ENCODE measurements around the gene MAL. TPM values are rescaled to one million over a fixed set of nuclear protein-coding genes. Genes with fewer than 3 reads are reported as not detected.

MAL gene
- total RNA-seq: 28.5 and 63.8 TPM in 2 replicates

DNA sequence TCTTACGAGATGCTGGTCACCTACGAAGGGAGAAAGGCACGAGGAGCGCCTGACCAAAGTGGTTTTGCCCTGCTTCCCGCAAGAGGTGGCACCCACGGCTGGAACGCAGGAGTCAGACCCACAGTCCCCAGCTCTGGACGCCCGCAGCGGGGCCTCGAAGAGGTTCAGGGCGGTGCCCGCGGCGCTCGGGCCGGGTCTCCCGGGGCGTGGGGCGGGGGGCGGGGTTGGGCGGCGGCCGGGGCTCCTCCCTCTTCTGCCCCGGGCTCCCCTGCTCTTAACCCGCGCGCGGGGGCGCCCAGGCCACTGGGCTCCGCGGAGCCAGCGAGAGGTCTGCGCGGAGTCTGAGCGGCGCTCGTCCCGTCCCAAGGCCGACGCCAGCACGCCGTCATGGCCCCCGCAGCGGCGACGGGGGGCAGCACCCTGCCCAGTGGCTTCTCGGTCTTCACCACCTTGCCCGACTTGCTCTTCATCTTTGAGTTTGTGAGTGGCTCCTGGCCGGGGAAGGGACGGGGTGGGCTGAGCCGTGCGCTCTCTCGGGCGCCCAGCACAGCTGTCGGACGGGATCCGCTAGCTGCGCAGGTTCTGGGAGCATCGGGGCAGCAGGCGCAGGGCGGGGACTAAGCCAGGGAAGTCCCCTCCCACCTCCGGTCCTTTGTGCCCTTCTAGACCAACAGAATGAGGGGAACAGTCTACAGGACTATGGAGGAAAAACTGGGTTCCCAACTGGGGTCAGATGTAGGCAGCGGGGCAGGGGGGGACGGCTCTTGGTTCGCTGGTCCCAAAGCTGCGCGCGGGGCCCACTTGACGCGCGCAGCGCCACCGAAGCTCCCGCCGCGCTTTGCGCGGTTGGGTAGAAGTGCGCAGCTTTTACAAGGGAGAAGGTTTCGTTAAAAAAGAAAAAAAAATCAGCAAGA is at the start of gene MAL:
MAL (plus strand) TSS at position 303 of the 914 bp plus-strand sequence; CDS start at position 388, 85 bp downstream.
- DNase-seq (ENCODE audit: low read depth): no peak
- H3K4me3 ChIP-seq (ENCODE audit: low read depth, low read length): peak within 1 kb of the TSS; percentile 63
- TF ChIP-seq, protein P1, sequence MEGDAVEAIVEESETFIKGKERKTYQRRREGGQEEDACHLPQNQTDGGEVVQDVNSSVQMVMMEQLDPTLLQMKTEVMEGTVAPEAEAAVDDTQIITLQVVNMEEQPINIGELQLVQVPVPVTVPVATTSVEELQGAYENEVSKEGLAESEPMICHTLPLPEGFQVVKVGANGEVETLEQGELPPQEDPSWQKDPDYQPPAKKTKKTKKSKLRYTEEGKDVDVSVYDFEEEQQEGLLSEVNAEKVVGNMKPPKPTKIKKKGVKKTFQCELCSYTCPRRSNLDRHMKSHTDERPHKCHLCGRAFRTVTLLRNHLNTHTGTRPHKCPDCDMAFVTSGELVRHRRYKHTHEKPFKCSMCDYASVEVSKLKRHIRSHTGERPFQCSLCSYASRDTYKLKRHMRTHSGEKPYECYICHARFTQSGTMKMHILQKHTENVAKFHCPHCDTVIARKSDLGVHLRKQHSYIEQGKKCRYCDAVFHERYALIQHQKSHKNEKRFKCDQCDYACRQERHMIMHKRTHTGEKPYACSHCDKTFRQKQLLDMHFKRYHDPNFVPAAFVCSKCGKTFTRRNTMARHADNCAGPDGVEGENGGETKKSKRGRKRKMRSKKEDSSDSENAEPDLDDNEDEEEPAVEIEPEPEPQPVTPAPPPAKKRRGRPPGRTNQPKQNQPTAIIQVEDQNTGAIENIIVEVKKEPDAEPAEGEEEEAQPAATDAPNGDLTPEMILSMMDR (conservative IDR thresholded peaks at IDR 0.05; ENCODE audit: low read depth, low read length): no peak

DNA sequence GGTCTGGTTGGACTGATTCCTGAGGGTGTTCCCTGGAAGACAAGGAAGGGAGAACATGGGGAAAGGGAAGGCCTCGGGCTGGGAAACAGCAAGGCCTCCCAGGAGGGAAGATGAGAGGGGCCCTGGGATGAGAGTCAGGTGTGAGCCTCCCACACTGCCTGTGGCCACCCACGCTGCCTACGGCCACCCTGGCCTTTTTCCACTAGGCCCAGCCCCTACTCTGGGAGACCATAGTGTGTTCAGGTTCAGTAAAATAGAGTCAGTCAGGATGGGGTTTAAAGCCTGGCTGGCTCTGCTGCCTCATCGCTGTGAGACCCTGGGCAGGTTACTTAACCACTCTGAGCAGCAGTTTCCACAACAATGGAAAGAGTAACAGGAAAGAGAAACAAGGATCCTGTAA is 47.7 kb upstream of the MAL start:
- TF ChIP-seq, protein P1 (conservative IDR thresholded peaks at IDR 0.05; ENCODE audit: low read depth, low read length): no peak
- no peak overlapping the region for H3K4me3 ChIP-seq (ENCODE audit: low read depth, low read length)
- no peak for DNase-seq (ENCODE audit: low read depth)

DNA sequence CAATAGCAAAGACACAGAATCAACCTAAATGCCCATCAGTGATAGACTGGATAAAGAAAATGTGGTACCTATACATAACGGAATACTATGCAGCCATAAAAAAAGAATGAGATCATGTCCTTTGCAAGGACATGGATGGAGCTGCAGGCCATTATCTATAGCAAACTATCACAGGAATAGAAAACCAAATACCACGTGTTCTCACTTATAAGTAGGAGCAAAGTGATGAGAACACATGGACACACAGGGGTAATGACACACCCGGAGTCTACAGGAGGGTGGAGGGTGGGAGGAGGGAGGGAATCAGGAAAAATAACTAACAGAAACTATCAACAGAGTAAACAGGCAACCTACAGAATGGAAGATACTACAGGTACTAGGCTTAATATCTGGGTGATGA is 46.6 kb upstream of the MAL start:
- H3K4me3 ChIP-seq (ENCODE audit: low read depth, low read length): no peak overlapping the region
- TF ChIP-seq, protein P1 (conservative IDR thresholded peaks at IDR 0.05; ENCODE audit: low read depth, low read length): no peak
- DNase-seq (ENCODE audit: low read depth): no peak

DNA sequence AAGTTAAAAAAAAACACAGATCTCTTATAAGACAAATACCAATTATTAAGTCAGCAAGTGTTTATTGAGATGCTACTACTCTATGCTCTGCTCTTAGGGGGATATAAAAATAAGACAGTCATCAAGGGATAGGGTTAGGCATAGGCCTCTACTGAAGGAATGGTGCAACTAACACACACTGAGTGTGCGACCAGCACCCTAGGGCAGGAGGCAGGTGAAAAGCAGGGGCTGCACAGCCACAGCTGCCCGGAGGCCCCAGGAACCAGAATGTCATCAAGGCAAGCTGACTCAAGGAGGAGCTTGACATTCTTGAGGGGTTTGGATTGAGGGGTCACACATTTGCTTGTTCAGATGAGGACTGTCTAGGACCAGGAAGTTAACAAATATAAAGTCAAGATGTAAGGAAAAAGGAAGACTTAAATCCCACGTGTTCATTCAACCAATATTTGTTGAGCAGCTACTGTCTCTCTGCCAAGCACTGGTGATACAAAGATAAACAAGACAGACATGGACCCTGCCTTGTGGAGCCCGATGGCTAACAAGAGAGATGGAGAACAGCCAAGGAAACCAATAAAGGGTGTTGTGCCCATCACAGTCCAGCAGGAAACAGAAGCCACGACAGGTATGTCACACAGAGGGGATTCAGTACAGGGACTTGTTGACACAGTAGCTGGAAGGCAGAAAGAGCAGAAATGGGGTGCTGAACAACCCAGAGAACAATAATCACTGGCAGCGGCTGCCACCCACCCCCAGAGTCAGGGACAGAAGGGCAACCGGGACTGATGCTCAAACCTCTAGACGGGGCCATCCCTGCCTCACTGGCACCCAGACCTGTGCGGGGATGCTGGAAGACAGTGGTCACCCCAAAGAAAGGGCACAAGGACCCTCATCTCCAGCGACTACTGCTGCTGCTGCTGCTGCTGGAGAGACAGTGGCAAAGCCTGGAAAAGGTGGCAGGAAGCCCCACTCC is 45.8 kb upstream of the MAL start:
- TF ChIP-seq, protein P1 (conservative IDR thresholded peaks at IDR 0.05; ENCODE audit: low read depth, low read length): no peak
- DNase-seq (ENCODE audit: low read depth): no peak
- H3K4me3 ChIP-seq (ENCODE audit: low read depth, low read length): no peak overlapping the region

DNA sequence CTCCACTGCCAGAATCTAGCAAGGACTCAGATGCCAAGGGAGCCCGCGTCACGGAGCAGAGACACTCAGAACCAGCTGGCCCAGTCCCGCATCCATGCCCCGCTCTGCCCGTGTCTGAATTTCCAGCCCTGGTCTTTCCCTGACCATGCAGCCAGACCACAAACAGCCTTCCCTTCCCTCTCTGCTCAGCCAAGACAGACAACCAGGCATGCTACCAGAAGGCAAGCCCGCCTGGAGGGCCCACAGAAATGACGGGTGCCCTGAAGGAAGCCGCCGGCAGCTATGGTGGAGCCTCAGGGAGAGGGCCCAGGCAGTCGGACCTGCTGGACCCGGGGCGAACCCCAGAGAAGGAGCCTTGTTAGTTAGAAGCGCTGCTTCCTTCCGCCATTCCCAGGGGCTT is 45.1 kb upstream of the MAL start:
- no peak for DNase-seq (ENCODE audit: low read depth)

DNA sequence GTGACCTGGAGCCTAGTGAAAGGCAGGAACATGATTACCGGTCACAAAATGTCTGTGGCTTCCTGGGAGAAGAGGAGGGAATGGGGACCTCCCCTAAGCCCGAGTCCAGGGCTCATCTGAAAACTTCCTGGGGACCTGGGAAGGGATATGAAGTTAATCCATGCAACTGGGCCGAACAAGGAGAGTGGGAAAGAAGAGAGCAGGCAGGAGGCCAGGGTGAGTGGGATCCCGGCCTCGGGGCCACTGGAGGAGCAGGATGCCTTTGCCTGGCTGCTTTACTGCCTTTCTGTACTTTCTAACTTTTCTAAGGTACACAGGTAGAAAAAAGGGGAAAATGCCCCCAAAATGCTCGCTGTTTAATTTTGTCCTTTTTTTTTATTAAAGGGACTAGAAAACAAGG is 43.4 kb upstream of the MAL start:
- H3K4me3 ChIP-seq (ENCODE audit: low read depth, low read length): no peak overlapping the region
- TF ChIP-seq, protein P1 (conservative IDR thresholded peaks at IDR 0.05; ENCODE audit: low read depth, low read length): no peak
- DNase-seq (ENCODE audit: low read depth): no peak

More for the DNA sequence above, 45.1 kb upstream of the MAL start:
- no peak overlapping the region for H3K4me3 ChIP-seq (ENCODE audit: low read depth, low read length)
- TF ChIP-seq, protein P1 (conservative IDR thresholded peaks at IDR 0.05; ENCODE audit: low read depth, low read length): no peak
